NCI-H1092 (cell line): ENCODE measurements around the gene CTTN.

Experiments
- DNase-seq: peaks from one replicate; lab custom pipeline; 2025; lab: John Stamatoyannopoulos, UW

The CTTN gene

GRCh38 chr11:70477176-70477575 lies 78.8 kb downstream of the CTTN start:
- no peak for DNase-seq

GRCh38 chr11:70477609-70478008 lies 79.3 kb downstream of the CTTN start:
- DNase-seq = peak; percentile 34

- DNase-seq = no peak
Observed at GRCh38 chr11:70478166-70478890, 80.0 kb downstream of the CTTN start.

- DNase-seq = no peak
Observed at GRCh38 chr11:70480711-70481110, 82.4 kb downstream of the CTTN start.

GRCh38 chr11:70481625-70482528 lies 83.5 kb downstream of the CTTN start:
- no peak for DNase-seq

GRCh38 chr11:70482529-70482917 lies 84.2 kb downstream of the CTTN start:
- DNase-seq = no peak

GRCh38 chr11:70483077-70483861 lies 84.9 kb downstream of the CTTN start:
- no peak for DNase-seq

GRCh38 chr11:70483917-70484316 lies 85.6 kb downstream of the CTTN start:
- no peak for DNase-seq

- no peak for DNase-seq
Observed at GRCh38 chr11:70485326-70486025, 87.1 kb downstream of the CTTN start.

GRCh38 chr11:70486026-70486415 lies 87.7 kb downstream of the CTTN start:
- no peak for DNase-seq
